ENCODE measurements around the gene NAALADL2. TPM values are rescaled to one million over a fixed set of nuclear protein-coding genes. Genes with fewer than 3 reads are reported as not detected.
"Not testable (repeated sequence)": the region's sequence is repeated elsewhere in the genome, so short reads cannot be mapped to it uniquely, and the experiment has no call there.

Gene NAALADL2
- total RNA-seq, 1 experiment from 2014 or later, result 1.0 TPM

GRCh38 chr3:175612487-175613196 is 753.5 kb downstream of the NAALADL2 start:
- DNase-seq (ENCODE audit: extremely low read depth, low read depth), result no peak

DNA sequence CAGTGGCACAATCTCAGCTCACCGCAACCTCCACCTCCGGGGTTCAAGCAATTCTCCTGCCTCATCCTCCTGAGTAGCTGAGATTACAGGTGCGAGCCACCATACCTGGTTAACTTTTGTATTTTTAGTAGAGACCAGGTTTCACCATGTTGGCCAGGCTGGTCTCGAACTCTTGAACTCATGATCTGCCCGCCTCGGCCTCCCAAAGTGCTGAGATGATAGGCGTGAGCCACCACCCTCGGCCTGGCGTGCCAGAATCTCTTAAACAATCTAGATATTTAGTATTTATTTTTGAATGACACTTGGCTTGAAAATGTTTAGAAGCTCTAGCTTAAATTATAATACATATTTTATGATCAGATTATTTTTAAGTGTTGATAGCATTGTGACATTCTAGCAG is 755.0 kb downstream of the NAALADL2 start:
- DNase-seq (ENCODE audit: extremely low read depth, low read depth), result not testable (repeated sequence)

GRCh38 chr3:175617247-175617646 is 758.1 kb downstream of the NAALADL2 start:
- DNase-seq (ENCODE audit: extremely low read depth, low read depth), result no peak

DNA sequence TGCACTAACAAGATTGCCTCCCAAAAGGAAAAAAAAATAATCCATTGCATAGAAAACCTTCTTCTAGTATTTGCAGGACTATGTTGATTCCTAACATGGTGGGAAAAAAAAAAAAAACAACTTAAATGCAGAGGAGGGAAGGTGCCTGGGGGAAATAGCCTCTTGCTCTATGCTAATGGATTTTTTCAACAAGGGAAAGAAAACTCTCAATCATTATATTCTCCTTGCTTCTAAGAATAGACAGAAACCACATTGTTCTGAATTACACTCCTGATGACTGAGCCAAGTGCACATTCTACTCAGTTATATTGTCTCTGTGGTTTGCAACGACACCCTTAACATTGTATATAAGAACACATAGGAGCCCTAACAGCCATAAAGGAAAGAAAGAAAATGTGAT is 760.2 kb downstream of the NAALADL2 start:
- DNase-seq (ENCODE audit: extremely low read depth, low read depth), result no peak

DNA sequence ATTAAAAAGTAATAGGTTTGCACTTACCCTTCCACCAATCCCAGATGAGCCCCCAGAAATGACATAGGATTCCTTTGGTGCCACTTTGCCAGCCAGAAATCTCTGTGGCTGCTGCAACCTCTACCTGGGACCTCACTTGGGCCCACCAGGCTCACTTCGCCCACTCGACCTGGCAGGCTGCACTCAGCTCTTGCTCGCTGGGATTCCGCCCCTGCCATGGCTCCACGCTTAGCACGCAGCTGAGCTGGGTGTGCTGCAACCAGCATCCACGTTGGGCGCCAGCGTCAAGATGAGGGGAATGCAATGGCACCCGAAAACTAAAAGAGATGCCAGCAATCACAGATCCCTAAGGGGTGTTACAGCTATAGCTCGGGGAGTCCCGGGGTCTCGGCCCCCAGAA is 761.0 kb downstream of the NAALADL2 start:
- DNase-seq (ENCODE audit: extremely low read depth, low read depth), result no peak

GRCh38 chr3:175620532-175620931 is 761.4 kb downstream of the NAALADL2 start:
- no peak for DNase-seq (ENCODE audit: extremely low read depth, low read depth)

DNA sequence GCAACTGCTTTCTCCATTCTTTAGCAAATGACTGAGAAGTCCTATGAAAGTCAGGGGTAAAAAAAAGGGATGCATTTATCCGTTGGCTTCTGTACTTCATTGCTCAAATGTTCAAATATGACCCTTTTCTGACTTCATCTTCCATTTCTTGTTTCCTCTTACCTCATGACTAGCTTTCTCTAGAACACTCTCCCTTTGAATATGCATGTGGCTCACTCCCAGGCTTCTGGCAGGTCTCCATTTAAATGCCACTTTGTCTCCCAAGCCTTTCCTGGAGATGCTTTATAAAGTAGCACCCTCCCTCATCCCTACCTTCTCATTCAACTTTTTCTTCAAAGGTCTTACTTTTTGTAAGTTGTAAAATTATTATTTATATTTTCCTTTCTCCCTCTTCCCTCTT is 781.8 kb downstream of the NAALADL2 start:
- no peak for DNase-seq (ENCODE audit: extremely low read depth, low read depth)

- no peak for DNase-seq (ENCODE audit: extremely low read depth, low read depth)
Observed at GRCh38 chr3:175646865-175647264, 787.7 kb downstream of the NAALADL2 start.

DNA sequence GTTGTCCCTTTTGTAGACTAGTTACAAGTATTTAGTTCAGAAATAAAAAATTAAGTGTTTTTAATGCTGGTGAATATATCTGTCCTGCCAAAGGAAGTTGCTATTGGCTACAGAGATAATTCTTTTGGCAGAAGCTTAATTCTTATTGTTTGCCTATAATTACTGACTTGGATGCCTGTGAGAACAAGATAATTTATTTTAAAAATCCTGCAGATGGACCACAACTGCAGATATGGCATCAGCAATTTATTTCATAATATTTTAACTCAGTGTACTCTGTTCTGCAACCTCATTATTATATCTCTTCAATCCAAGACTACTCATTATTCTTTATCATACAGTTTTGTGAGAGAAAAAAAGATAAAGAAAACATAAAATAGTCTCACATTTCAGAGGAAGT is 789.8 kb downstream of the NAALADL2 start:
- no peak for DNase-seq (ENCODE audit: extremely low read depth, low read depth)

DNA sequence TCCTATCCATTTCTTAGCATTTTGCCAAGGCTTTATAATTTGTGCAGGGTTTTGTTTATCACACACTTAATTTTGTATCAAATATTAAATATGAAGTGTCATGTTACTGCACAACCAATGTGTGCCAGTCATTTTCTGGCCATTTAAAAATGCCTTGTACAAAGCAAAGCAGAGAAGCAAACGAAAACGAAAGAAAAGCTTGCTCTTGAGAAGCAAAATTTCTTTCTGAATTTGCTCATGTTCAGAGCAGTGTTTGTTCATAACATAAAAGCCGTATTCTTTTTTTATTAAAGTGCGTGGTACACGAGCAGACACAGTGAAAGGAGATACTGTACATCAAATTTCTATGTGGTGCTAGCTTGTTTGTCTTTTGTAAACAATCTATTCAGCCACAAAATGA is 792.6 kb downstream of the NAALADL2 start:
- DNase-seq (ENCODE audit: extremely low read depth, low read depth), result no peak

GRCh38 chr3:175655351-175655750 is 796.2 kb downstream of the NAALADL2 start:
- DNase-seq (ENCODE audit: extremely low read depth, low read depth), result no peak

DNA sequence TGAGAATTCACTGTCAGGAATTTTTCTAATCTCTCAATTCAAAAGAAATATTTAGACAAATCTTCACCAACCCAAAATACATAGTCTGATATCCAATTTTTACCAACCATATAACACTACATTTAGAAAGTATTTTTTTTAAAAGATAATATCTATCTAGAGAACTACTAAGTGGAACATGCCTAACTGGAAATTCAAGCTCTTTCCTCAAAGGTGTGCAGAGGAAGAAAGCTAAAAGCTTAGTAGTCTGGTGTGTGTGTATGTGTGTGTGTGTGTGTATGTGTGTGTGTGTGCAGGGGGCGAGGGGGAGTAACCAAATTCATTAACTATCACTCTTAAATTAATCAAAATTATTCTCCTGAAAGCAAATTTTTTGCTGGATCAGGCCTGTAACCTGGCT is 797.3 kb downstream of the NAALADL2 start:
- no peak for DNase-seq (ENCODE audit: extremely low read depth, low read depth)

- no peak for DNase-seq (ENCODE audit: extremely low read depth, low read depth)
Observed at GRCh38 chr3:175659670-175660350, 800.7 kb downstream of the NAALADL2 start.

- DNase-seq (ENCODE audit: extremely low read depth, low read depth), result no peak
Observed at GRCh38 chr3:175662815-175663214, 803.7 kb downstream of the NAALADL2 start.

DNA sequence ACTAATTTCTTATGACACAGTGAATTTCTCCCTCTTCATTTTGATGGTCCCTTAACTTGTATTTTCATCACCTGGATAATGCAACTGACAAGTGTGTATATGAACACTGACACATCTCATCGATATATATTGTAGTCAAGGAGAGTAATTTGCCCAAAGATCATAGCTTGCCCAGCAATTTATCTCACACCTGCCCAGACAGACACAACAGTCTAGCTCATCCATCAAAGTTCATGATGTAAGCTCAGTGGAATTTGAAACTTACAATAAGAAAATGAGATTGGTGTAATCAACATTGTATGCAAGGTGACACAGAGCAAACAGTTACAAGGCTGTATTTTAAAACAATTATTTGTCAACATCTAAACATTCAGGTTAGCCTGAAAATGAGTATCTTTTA is 805.8 kb downstream of the NAALADL2 start:
- no peak for DNase-seq (ENCODE audit: extremely low read depth, low read depth)

DNA sequence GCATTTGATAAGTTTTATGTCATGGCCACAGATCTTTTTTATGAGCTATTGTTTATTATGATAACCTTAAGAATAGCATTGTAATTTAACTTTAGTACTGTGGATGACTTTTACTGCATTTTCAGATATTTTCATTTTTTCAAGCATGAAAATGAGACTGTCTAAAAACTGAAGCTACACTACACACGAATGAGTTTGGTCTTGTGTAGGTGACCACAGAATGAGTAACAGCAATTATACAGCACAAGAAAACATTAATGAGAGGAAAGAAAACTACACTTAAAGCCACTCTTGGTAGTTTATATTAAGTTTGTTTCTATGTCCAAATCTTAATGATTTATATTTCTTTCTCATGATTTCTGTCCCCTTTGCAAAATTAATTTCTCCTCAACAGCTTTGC is 809.2 kb downstream of the NAALADL2 start:
- no peak for DNase-seq (ENCODE audit: extremely low read depth, low read depth)

- DNase-seq (ENCODE audit: extremely low read depth, low read depth), result no peak
Observed at GRCh38 chr3:175670557-175670956, 811.4 kb downstream of the NAALADL2 start.

DNA sequence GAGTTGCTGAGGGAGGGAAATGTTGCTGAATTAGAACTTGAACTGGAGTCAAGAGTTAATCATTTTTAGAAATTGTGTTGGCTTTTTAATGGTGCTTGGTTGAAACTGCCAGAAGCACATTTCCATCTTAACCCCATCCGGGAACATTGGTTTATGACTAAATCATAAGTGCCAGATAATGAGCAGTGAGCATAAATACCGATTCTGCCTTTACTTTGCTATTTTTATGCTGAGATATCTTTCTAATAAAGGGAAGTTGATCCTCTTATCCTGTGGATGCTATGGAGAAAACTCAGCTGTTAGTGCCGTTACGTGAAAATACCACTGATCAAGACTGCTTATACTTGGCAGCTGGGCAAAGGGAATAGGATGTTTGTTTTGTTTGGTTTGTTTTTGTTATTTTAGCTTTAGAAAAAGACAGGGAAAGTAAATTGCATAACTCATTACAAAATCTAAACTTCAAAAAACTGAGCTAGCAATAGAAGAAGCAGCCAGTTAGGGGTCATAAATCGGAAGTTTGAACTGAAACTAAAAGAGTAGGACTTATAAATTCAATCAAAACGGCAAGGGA is 813.1 kb downstream of the NAALADL2 start:
- DNase-seq (ENCODE audit: extremely low read depth, low read depth), result peak; percentile 14

GRCh38 chr3:175679568-175679967 is 820.4 kb downstream of the NAALADL2 start:
- DNase-seq (ENCODE audit: extremely low read depth, low read depth), result no peak

DNA sequence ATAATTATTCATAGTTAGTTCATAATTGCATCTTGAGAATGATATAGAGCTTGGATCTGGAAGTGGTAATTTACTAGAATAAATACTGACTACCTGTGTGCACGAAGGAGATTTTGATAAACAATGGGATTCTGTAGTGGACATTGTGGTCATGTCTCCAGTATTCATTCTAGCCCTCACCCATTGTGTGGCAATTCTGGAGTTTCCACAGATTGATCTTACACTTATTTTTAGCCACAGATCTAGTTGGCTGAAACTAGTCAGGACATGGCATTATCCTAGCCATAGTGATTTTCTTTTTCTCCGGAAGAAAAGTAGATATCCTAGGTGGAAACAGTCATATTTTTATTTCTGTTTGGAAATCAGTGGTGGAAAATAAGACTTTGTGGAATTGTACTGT is 833.1 kb downstream of the NAALADL2 start:
- DNase-seq (ENCODE audit: extremely low read depth, low read depth), result no peak

GRCh38 chr3:175695251-175695650 is 836.1 kb downstream of the NAALADL2 start:
- DNase-seq (ENCODE audit: extremely low read depth, low read depth), result no peak

- no peak for DNase-seq (ENCODE audit: extremely low read depth, low read depth)
Observed at GRCh38 chr3:175702956-175703355, 843.8 kb downstream of the NAALADL2 start.

All from NCI-H460 (cell line).